Adipocyte (in vitro differentiated cells): ENCODE results near the gene ABHD16A.

ENCODE experiments used
- DNase-seq: peaks from one replicate; pipeline ENCODE4 v3.0.0-alpha.2; 2015; ENCODE audit warnings: low read depth
- H3K27me3 ChIP-seq: replicated peaks from 2 replicates; pipeline ENCODE4 v1.7.0; 2013; ENCODE audit warnings: mild to moderate bottlenecking, low read length, moderate library complexity; ENCODE audit not compliant: control insufficient read depth, insufficient read depth
- H3K36me3 ChIP-seq: 2 replicates; pipeline ENCODE4 v1.7.0; 2013; ENCODE audit warnings: low read length, mild to moderate bottlenecking, moderate library complexity; ENCODE audit not compliant: control insufficient read depth, insufficient read depth, severe bottlenecking
- H3K4me1 ChIP-seq: 2 replicates; pipeline ENCODE4 v1.7.0; 2013; ENCODE audit warnings: mild to moderate bottlenecking, low read length, moderate library complexity; ENCODE audit not compliant: control insufficient read depth, insufficient read depth
- H3K4me3 ChIP-seq: 2 replicates; pipeline ENCODE4 v1.7.0; 2013; ENCODE audit warnings: mild to moderate bottlenecking, low read length, moderate library complexity
- H3K9ac ChIP-seq: 2 replicates; pipeline ENCODE4 v1.7.0; 2013; ENCODE audit warnings: mild to moderate bottlenecking, low read length, moderate library complexity
- H3K9me3 ChIP-seq: 2 replicates; pipeline ENCODE4 v1.7.0; 2013; ENCODE audit warnings: mild to moderate bottlenecking, low read length, moderate library complexity; ENCODE audit not compliant: control insufficient read depth

ABHD16A gene

DNA sequence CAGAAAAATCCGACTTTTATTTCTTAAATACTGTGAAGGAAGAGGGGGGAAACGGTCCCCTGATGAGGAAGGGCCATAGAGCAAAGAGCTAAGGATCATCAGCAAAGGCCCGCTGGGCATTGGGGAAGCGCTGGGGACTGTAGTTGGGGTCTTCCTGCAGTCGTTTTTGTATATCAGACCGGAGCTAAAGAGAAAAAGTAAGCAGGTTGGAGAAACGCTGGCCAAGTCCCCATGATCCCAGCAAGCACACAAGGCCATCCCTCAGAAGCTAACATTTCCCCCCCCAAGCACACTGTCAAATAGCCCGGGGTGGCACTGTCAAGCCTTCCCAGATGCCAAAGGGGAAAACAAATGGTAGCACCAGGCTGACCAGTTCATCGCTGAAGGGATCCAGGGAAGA lies 64.1 kb downstream of the ABHD16A start:
- H3K27me3 ChIP-seq: no peaks in the 10 kb centered on the region
- no peak overlapping the region for H3K4me3 ChIP-seq
- no peak for DNase-seq
- H3K4me1 ChIP-seq: peaks cover 21% of the 10 kb centered on the region
- no peak overlapping the region for H3K9ac ChIP-seq
- no peaks in the 10 kb centered on the region for H3K9me3 ChIP-seq
- H3K36me3 ChIP-seq: peaks cover 95% of the 10 kb centered on the region
